Natural killer cell treated with Interleukin-12 subunit alpha and Interleukin-12 subunit beta and Interleukin-15 and Interleukin-18, amount 100 ng/mL, for 72 hours (primary cell): ENCODE results near the gene DDX17. TPM values are rescaled to one million over a fixed set of nuclear protein-coding genes. Genes with fewer than 3 reads are reported as not detected.

Source experiments
- ATAC-seq, 2 donors: fragments of 150-1000 bp; cut with Tn5 transposase in 1 of 2; sonication (Bioruptor Pico), chemical (Tn5 transposase) in 1 of 2; 2 replicates each; pipeline ENCODE4 v1.10.0; 2021
- DNase-seq: peaks from one replicate; pipeline ENCODE4 v3.0.0; 2022; ENCODE audit warnings: low spot score
- H3K27ac Mint-ChIP-seq, 2 donors: 1 replicate in 1 of 2; 2 replicates in 1 of 2; pipeline ENCODE4 v1.8.0; 2022; ENCODE audit warnings: mixed read lengths in 2 of 2, mild to moderate bottlenecking in 1 of 2, moderate library complexity in 1 of 2
- H3K27me3 Mint-ChIP-seq, 2 donors: 1 replicate in 1 of 2; 2 replicates in 1 of 2; pipeline ENCODE4 v1.8.0; 2022; ENCODE audit warnings: mixed read lengths in 2 of 2
- H3K36me3 Mint-ChIP-seq: one replicate; pipeline ENCODE4 v1.8.0; 2022; ENCODE audit warnings: mixed read lengths
- H3K4me1 Mint-ChIP-seq, 2 donors: 1 replicate in 1 of 2; 2 replicates in 1 of 2; pipeline ENCODE4 v1.8.0; 2022; ENCODE audit warnings: low read depth in 2 of 2, mixed read lengths in 2 of 2, mild to moderate bottlenecking in 1 of 2
- H3K4me3 Mint-ChIP-seq: one replicate; pipeline ENCODE4 v1.8.0; 2022; ENCODE audit warnings: mixed read lengths
- H3K9me3 Mint-ChIP-seq: 2 replicates; pipeline ENCODE4 v1.8.0; 2022; ENCODE audit warnings: mixed read lengths
- total RNA-seq, 2 donors: library from RNA; stranded (reverse); gene quantifications; one replicate each; pipeline ENCODE4 v1.2.3, GENCODE V29; 2022

The DDX17 gene
- total RNA-seq, 2 donors from 2014 or later = 368 to 422 TPM

- no peak for ATAC-seq
- H3K27ac Mint-ChIP-seq = no peak within 1 kb of the TSS
Observed at GRCh38 chr22:38455076-38455529, 51.0 kb downstream of the DDX17 start, which contains the start of gene KCNJ4. Gene KCNJ4 (minus strand): TSS chr22:38455199. CDS start chr22:38428132, 27,067 bp downstream.

GRCh38 chr22:38454353-38455075 lies 51.6 kb downstream of the DDX17 start:
- peaks cover 43 to 58% of the 10 kb centered on the region in 2 donors for H3K27me3 Mint-ChIP-seq
- no peak overlapping the region for H3K27ac Mint-ChIP-seq
- peak overlapping the region; percentile 23 for H3K4me3 Mint-ChIP-seq
- DNase-seq (no peak), ATAC-seq (no peak)
- peaks cover 0 to 12% of the 10 kb centered on the region in 2 donors for H3K4me1 Mint-ChIP-seq
- no peaks in the 10 kb centered on the region for H3K9me3 Mint-ChIP-seq
- no peaks in the 10 kb centered on the region for H3K36me3 Mint-ChIP-seq

More at GRCh38 chr22:38455076-38455529, 51.0 kb downstream of the DDX17 start, which contains the start of gene KCNJ4:
- DNase-seq = no peak
- no peaks in the 10 kb centered on the region for H3K9me3 Mint-ChIP-seq
- peak within 1 kb of the TSS; percentile 23 for H3K4me3 Mint-ChIP-seq
- H3K36me3 Mint-ChIP-seq = no peaks in the 10 kb centered on the region
- H3K27me3 Mint-ChIP-seq = peaks cover 43 to 54% of the 10 kb centered on the region in 2 donors
- peaks cover 0 to 12% of the 10 kb centered on the region in 2 donors for H3K4me1 Mint-ChIP-seq

- no peak for ATAC-seq
- H3K36me3 Mint-ChIP-seq = no peaks in the 10 kb centered on the region
- DNase-seq = no peak
- H3K9me3 Mint-ChIP-seq = no peaks in the 10 kb centered on the region
- peaks cover 0 to 12% of the 10 kb centered on the region in 2 donors for H3K4me1 Mint-ChIP-seq
- H3K4me3 Mint-ChIP-seq = no peak overlapping the region
- H3K27ac Mint-ChIP-seq = no peak overlapping the region
- H3K27me3 Mint-ChIP-seq = peaks cover 40 to 52% of the 10 kb centered on the region in 2 donors
Observed at GRCh38 chr22:38453996-38454352, 52.1 kb downstream of the DDX17 start.

GRCh38 chr22:38453066-38453672 lies 52.9 kb downstream of the DDX17 start:
- peaks cover 37 to 46% of the 10 kb centered on the region in 2 donors for H3K27me3 Mint-ChIP-seq
- peaks cover 0 to 12% of the 10 kb centered on the region in 2 donors for H3K4me1 Mint-ChIP-seq
- ATAC-seq = no peak
- DNase-seq = no peak
- no peak overlapping the region for H3K27ac Mint-ChIP-seq
- no peaks in the 10 kb centered on the region for H3K9me3 Mint-ChIP-seq
- H3K4me3 Mint-ChIP-seq = no peak overlapping the region
- no peaks in the 10 kb centered on the region for H3K36me3 Mint-ChIP-seq

GRCh38 chr22:38452373-38453065 lies 53.6 kb downstream of the DDX17 start:
- peaks cover 32 to 39% of the 10 kb centered on the region in 2 donors for H3K27me3 Mint-ChIP-seq
- DNase-seq = no peak

GRCh38 chr22:38451864-38452263 lies 54.2 kb downstream of the DDX17 start:
- no peaks in the 10 kb centered on the region for H3K9me3 Mint-ChIP-seq
- ATAC-seq = no peak
- H3K27me3 Mint-ChIP-seq = peaks cover 25 to 33% of the 10 kb centered on the region in 2 donors
- H3K4me3 Mint-ChIP-seq = no peak overlapping the region
- DNase-seq = no peak
- H3K4me1 Mint-ChIP-seq = peaks cover 0 to 10% of the 10 kb centered on the region in 2 donors
- H3K36me3 Mint-ChIP-seq = no peaks in the 10 kb centered on the region
- no peak overlapping the region for H3K27ac Mint-ChIP-seq

More at GRCh38 chr22:38452373-38453065, 53.6 kb downstream of the DDX17 start:
- H3K4me1 Mint-ChIP-seq = peaks cover 0 to 12% of the 10 kb centered on the region in 2 donors
- H3K27ac Mint-ChIP-seq = no peak overlapping the region
- no peak for ATAC-seq
- H3K36me3 Mint-ChIP-seq = no peaks in the 10 kb centered on the region
- no peaks in the 10 kb centered on the region for H3K9me3 Mint-ChIP-seq
- H3K4me3 Mint-ChIP-seq = no peak overlapping the region

- DNase-seq = no peak
- ATAC-seq = no peak
- Mint-ChIP-seq H3K36me3 (no peaks in the 10 kb centered on the region), H3K4me1 (peaks cover 0 to 5% of the 10 kb centered on the region in 2 donors), H3K9me3 (no peaks in the 10 kb centered on the region), H3K4me3 (no peak overlapping the region), H3K27ac (no peak overlapping the region), H3K27me3 (peaks cover 21 to 29% of the 10 kb centered on the region in 2 donors)
Observed at GRCh38 chr22:38451404-38451803, 54.7 kb downstream of the DDX17 start.

GRCh38 chr22:38450234-38450797 lies 55.8 kb downstream of the DDX17 start:
- Mint-ChIP-seq H3K4me1 (peaks cover 0 to 4% of the 10 kb centered on the region in 2 donors), H3K9me3 (no peaks in the 10 kb centered on the region), H3K27me3 (peaks cover 20 to 29% of the 10 kb centered on the region in 2 donors), H3K27ac (no peak overlapping the region), H3K36me3 (no peaks in the 10 kb centered on the region), H3K4me3 (no peak overlapping the region)
- ATAC-seq = no peak
- no peak for DNase-seq

GRCh38 chr22:38449776-38450175 lies 56.3 kb downstream of the DDX17 start:
- H3K27me3 Mint-ChIP-seq = peaks cover 22 to 29% of the 10 kb centered on the region in 2 donors
- no peak overlapping the region for H3K27ac Mint-ChIP-seq
- H3K4me1 Mint-ChIP-seq = peaks cover 0 to 4% of the 10 kb centered on the region in 2 donors
- H3K4me3 Mint-ChIP-seq = no peak overlapping the region
- DNase-seq (no peak), ATAC-seq (no peak)
- no peaks in the 10 kb centered on the region for H3K36me3 Mint-ChIP-seq
- no peaks in the 10 kb centered on the region for H3K9me3 Mint-ChIP-seq

- Mint-ChIP-seq H3K4me3 (no peak overlapping the region), H3K36me3 (no peaks in the 10 kb centered on the region), H3K9me3 (no peaks in the 10 kb centered on the region), H3K27me3 (peaks cover 19 to 24% of the 10 kb centered on the region in 2 donors), H3K4me1 (no peaks in the 10 kb centered on the region), H3K27ac (no peak overlapping the region)
- no peak for ATAC-seq
- DNase-seq = no peak
Observed at GRCh38 chr22:38448945-38449745, 57.0 kb downstream of the DDX17 start.

- Mint-ChIP-seq H3K27me3 (peaks cover 19 to 28% of the 10 kb centered on the region in 2 donors), H3K9me3 (no peaks in the 10 kb centered on the region), H3K36me3 (no peaks in the 10 kb centered on the region), H3K4me1 (peaks cover 0 to 3% of the 10 kb centered on the region in 2 donors), H3K4me3 (no peak overlapping the region), H3K27ac (no peak overlapping the region)
- ATAC-seq (no peak), DNase-seq (no peak)
Observed at GRCh38 chr22:38446018-38446601, 60.0 kb downstream of the DDX17 start.

GRCh38 chr22:38444783-38445182 lies 61.3 kb downstream of the DDX17 start:
- Mint-ChIP-seq H3K4me3 (no peak overlapping the region), H3K27me3 (peaks cover 16 to 21% of the 10 kb centered on the region in 2 donors), H3K27ac (no peak overlapping the region)

More at GRCh38 chr22:38444783-38445182, 61.3 kb downstream of the DDX17 start:
- H3K9me3 Mint-ChIP-seq = no peaks in the 10 kb centered on the region
- no peak for ATAC-seq
- H3K4me1 Mint-ChIP-seq = peaks cover 0 to 8% of the 10 kb centered on the region in 2 donors
- no peaks in the 10 kb centered on the region for H3K36me3 Mint-ChIP-seq
- DNase-seq = no peak
